ENCODE data around the gene ATP13A4. TPM values are rescaled to one million over a fixed set of nuclear protein-coding genes. Genes with fewer than 3 reads are reported as not detected.

ATP13A4 gene
- total RNA-seq, 4 donors from 2014 or later, result 0.77 to 5.9 (median 0.88) TPM; not detected in 1

DNA sequence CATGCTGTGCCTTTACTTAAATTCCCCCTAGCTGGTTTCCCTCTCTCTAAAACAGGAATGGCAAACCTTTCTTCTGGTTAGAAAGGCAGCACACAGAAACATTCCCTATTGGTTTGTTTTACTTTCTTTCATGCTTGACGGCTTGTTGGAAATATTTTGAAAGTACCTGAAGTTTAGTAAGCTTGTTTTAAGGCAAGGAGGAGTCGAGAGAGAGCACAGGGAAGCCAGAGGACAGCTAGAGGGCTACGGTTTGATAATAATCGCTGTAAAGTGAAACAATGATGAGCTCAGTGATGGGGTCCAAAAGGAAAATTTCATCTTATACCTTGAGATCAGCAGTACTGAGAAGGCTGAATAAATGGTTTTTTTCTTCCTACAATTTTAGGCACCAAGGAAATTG is 64.1 kb downstream of the ATP13A4 start:
- no peaks in the 10 kb centered on the region for H3K27me3 ChIP-seq
- DNase-seq, result no peak
- intact Hi-C loops (cut with DNase I; ENCODE audit: low total_unique reads), result no loop called here
- H3K4me3 ChIP-seq, result no peak overlapping the region
- no peaks in the 10 kb centered on the region for H3K4me1 ChIP-seq
- H3K27ac ChIP-seq, result no peak overlapping the region
- H3K9me3 ChIP-seq, result no peaks in the 10 kb centered on the region
- H3K36me3 ChIP-seq, result no peaks in the 10 kb centered on the region
- TF ChIP-seq POLR2A (IDR thresholded peaks at IDR 0.05) (no peak), CTCF (IDR thresholded peaks at IDR 0.05) (no peak)

DNA sequence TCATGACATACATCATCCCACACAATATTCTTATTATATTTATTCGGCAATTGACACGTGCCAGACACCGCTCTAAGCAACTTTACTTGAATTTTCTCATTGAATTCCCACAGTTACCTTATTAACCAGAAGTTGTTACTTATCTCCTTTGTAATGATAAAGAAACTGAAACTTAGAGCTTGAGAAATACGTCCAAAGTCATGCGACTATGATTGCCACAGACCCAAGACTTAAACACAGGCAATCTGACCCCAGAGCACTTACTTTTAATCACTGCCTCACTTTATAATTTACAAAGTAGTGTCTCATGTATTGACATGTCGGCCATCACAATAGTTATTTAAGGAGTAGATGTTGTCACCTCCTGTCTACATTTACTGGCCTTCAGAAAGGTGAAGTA is 64.7 kb downstream of the ATP13A4 start:
- Histone ChIP-seq H3K27ac (no peak overlapping the region), H3K9me3 (no peaks in the 10 kb centered on the region), H3K4me3 (no peak overlapping the region), H3K36me3 (no peaks in the 10 kb centered on the region), H3K27me3 (no peaks in the 10 kb centered on the region), H3K4me1 (no peaks in the 10 kb centered on the region)
- intact Hi-C loops (cut with DNase I; ENCODE audit: low total_unique reads), result no loop called here
- no peak for TF ChIP-seq CTCF (IDR thresholded peaks at IDR 0.05)
- TF ChIP-seq POLR2A (IDR thresholded peaks at IDR 0.05), result no peak
- DNase-seq, result no peak

DNA sequence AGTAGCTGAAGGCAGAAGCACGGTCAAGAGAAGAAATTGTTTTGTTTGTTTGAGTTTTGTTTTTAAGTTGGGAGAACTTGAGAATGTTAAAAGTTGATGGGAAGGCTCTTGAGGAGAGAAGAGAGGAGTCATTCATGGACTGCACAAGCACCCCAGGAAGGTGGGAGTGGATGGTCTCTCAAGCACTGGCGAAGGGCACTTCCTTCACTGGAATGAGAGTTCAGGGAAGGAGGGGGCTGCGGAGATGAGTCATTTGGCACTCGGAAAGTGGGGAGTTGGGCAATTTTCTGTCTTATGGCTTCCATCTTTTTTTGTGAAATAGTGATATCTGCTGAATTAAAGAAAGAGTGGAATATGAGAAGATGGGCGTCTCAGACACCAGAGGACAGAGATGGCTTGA is 66.0 kb downstream of the ATP13A4 start:
- no peaks in the 10 kb centered on the region for H3K36me3 ChIP-seq
- no peak for DNase-seq
- TF ChIP-seq CTCF (IDR thresholded peaks at IDR 0.05), result no peak
- TF ChIP-seq POLR2A (IDR thresholded peaks at IDR 0.05), result no peak
- H3K27me3 ChIP-seq, result no peaks in the 10 kb centered on the region
- no peak overlapping the region for H3K4me3 ChIP-seq
- no peak overlapping the region for H3K27ac ChIP-seq
- intact Hi-C loops (cut with DNase I; ENCODE audit: low total_unique reads), result no loop called here
- H3K4me1 ChIP-seq, result no peaks in the 10 kb centered on the region
- H3K9me3 ChIP-seq, result no peaks in the 10 kb centered on the region

DNA sequence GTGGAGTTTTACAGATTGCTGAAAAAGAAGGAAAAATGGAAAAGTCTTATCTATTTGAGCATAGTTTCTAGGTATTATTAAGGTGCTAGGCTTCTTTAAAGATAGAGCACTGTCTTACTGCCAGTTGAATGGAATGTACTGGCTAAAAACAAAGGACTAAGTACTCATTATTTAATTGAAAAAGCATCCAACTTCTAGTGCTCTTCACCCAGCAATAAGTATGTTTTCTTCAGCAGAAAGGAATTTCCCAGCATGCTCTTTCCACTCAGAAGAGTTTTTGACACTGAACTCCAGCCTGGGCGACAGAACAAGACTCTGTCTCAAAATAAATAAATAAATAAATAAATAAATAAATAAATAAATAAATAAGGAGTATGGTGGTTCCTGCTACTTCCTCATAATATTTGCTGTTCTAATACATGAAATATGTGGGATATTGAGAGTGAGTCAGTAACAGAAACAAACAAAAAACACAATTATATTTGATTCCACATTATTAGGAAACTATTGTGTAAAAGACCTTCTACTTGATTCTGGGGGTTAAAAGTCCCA is 70.6 kb downstream of the ATP13A4 start:
- H3K4me1 ChIP-seq, result no peaks in the 10 kb centered on the region
- intact Hi-C loops (cut with DNase I; ENCODE audit: low total_unique reads), result no loop called here
- H3K27ac ChIP-seq, result no peak overlapping the region

DNA sequence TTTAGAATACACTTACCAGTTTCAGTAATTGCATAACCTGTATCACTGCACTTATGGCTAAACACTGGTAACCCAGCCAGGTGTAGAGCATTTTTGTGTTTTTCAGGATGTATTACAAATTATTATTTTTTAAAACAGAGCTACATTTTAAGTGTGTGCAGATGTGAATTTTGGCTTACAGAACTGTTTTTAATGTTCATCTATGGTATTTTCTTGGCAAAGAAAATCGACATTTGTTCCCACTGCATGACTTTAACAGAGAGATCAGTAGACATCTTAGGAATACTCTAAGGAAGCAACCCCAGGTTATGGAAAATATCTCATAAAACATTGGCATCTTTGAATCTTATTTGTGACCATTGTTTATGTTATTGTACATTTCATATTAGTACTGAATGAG is 73.3 kb downstream of the ATP13A4 start:
- no peaks in the 10 kb centered on the region for H3K36me3 ChIP-seq
- H3K4me1 ChIP-seq, result no peaks in the 10 kb centered on the region
- intact Hi-C loops (cut with DNase I; ENCODE audit: low total_unique reads), result no loop called here
- no peaks in the 10 kb centered on the region for H3K27me3 ChIP-seq
- H3K27ac ChIP-seq, result no peak overlapping the region
- no peaks in the 10 kb centered on the region for H3K9me3 ChIP-seq
- TF ChIP-seq POLR2A (IDR thresholded peaks at IDR 0.05) (no peak), CTCF (IDR thresholded peaks at IDR 0.05) (no peak)
- H3K4me3 ChIP-seq, result no peak overlapping the region
- no peak for DNase-seq

More for the DNA sequence above, 70.6 kb downstream of the ATP13A4 start:
- Histone ChIP-seq H3K4me3 (no peak overlapping the region), H3K36me3 (no peaks in the 10 kb centered on the region), H3K9me3 (no peaks in the 10 kb centered on the region), H3K27me3 (no peaks in the 10 kb centered on the region)
- DNase-seq, result no peak
- TF ChIP-seq CTCF (IDR thresholded peaks at IDR 0.05) (no peak), POLR2A (IDR thresholded peaks at IDR 0.05) (no peak)

All from uterus (tissue), 4 donors.